WI38 (cell line): Measurements from ENCODE around the gene CYTH2.

ENCODE experiments used
- H3K4me3 ChIP-seq: 2 replicates; pipeline ENCODE4 v1.5.1; 2011; ENCODE audit warnings: low read depth, mild to moderate bottlenecking, control low read depth, low read length
- TF ChIP-seq, protein P1 (sequence below): IDR thresholded peaks from 2 replicates; pipeline ENCODE4 v1.5.1; 2012; ENCODE audit warnings: low read depth, mild to moderate bottlenecking, control low read depth, low read length

Gene CYTH2

DNA sequence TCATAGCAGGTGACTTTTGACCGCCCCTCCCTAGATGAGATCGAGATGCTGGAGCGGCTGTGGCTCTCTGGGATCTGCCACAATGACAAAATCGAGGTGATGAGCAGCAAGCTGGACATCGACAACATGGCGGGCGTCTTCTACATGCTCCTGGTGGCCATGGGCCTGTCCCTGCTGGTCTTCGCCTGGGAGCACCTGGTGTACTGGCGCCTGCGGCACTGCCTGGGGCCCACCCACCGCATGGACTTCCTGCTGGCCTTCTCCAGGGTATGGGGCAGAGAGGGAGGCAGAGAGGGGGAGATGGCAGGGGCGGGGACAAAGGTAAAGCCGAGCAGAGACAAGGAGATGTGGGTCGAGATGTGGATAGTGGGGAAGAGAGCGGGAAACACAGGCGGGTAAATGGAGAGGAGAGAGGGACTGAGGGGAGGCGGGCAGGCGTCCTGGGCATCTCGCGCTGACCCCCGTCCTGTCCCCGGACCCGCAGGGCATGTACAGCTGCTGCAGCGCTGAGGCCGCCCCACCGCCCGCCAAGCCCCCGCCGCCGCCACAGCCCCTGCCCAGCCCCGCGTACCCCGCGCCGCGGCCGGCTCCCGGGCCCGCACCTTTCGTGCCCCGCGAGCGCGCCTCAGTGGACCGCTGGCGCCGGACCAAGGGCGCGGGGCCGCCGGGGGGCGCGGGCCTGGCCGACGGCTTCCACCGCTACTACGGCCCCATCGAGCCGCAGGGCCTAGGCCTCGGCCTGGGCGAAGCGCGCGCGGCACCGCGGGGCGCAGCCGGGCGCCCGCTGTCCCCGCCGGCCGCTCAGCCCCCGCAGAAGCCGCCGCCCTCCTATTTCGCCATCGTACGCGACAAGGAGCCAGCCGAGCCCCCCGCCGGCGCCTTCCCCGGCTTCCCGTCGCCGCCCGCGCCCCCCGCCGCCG lies 26.8 kb upstream of the CYTH2 start:
- no peak overlapping the region for H3K4me3 ChIP-seq
- TF ChIP-seq, protein P1, sequence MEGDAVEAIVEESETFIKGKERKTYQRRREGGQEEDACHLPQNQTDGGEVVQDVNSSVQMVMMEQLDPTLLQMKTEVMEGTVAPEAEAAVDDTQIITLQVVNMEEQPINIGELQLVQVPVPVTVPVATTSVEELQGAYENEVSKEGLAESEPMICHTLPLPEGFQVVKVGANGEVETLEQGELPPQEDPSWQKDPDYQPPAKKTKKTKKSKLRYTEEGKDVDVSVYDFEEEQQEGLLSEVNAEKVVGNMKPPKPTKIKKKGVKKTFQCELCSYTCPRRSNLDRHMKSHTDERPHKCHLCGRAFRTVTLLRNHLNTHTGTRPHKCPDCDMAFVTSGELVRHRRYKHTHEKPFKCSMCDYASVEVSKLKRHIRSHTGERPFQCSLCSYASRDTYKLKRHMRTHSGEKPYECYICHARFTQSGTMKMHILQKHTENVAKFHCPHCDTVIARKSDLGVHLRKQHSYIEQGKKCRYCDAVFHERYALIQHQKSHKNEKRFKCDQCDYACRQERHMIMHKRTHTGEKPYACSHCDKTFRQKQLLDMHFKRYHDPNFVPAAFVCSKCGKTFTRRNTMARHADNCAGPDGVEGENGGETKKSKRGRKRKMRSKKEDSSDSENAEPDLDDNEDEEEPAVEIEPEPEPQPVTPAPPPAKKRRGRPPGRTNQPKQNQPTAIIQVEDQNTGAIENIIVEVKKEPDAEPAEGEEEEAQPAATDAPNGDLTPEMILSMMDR = no peak

DNA sequence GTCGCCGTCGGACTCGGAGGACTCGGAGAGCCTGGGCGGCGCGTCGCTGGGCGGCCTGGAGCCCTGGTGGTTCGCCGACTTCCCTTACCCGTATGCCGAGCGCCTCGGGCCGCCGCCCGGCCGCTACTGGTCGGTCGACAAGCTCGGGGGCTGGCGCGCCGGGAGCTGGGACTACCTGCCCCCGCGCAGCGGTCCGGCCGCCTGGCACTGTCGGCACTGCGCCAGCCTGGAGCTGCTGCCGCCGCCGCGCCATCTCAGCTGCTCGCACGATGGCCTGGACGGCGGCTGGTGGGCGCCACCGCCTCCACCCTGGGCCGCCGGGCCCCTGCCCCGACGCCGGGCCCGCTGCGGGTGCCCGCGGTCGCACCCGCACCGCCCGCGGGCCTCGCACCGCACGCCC lies 25.9 kb upstream of the CYTH2 start:
- TF ChIP-seq, protein P1 = no peak
- no peak overlapping the region for H3K4me3 ChIP-seq

DNA sequence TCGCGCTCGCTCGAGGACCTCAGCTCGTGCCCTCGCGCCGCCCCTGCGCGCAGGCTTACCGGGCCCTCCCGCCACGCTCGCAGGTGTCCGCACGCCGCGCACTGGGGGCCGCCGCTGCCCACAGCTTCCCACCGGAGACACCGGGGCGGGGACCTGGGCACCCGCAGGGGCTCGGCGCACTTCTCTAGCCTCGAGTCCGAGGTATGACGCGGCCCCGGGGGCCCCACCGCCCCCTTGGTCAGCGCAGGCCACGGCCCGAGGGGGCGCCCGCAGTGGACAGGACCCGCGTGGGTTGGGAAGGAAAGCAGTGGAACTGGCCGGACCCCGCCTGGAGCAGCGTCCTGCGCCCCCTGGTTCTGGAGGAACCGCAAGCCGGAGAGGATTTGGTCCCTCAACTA lies 25.4 kb upstream of the CYTH2 start:
- TF ChIP-seq, protein P1 = no peak
- H3K4me3 ChIP-seq = no peak overlapping the region

DNA sequence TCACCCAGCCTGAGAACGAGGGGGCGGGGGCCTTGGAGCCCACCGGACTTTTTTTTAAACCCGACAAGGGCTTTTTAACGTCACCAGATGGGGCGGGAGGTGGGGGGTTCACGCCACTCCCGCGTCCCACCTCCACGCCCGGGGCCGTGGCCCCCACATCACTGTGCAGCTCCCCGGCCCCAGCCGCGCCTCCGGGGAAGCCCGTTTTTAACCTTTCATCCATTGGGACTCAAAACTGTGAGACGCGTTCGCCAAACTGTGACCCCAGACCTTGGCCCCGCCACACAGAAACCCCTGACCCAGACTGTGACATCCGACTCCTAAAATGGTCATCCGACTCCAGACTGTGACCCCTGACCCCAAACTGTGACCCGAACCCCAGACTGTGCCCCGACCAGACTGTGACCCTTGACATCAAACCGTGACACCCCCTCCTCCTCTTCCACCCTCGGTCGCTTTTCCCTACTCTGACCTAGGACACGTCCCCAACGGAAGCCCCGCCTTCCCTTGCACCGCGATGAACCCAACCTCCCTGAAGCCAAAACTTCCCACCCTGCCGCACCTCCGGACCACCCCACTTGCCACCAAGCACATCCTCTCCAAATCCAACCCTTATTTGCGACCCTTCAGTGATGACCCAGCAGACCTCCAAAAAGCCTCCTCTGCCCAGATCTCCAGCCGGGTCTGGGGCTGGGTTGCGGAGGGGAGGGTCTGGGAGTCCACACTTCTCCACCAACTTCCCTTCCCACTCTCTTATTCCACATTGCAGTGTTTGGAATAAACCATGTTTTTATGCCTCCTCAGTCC lies 24.8 kb upstream of the CYTH2 start:
- H3K4me3 ChIP-seq = peak overlapping the region; percentile 99
- TF ChIP-seq, protein P1 = no peak

DNA sequence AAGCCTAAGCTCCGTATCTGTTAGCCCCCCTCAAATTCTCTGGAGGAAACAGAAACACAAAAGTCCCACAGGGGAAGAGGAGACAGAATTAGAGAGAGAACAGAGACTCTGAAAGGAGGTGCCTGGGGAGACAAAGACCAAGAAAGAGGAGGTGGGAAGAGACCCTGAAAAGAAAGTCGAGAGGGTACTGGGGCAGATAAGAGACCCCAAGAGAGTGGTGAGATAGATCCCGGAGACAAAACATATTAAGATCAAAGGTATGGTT lies 24.3 kb upstream of the CYTH2 start:
- H3K4me3 ChIP-seq = peak overlapping the region; percentile 99
- TF ChIP-seq, protein P1 = no peak

DNA sequence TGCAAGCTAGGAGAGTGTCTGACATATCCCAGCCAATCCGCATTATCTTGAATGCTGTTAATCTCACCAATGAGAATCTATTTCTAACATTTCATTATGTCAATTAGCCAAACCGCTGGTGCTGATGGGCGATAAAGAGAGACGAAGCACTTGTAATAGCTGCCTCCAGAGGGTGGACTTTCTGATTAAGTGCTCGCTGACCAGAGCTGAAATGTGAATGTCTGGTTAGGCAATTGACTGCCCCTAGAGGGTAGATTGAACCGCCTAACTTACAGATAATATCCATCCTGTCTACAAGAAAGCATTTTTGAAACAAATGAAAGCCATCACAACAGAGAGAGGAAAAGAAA lies 23.9 kb upstream of the CYTH2 start:
- H3K4me3 ChIP-seq = peak overlapping the region; percentile 99
- TF ChIP-seq, protein P1 = peak; percentile 77
